Stimulated activated CD8-positive, alpha-beta memory T cell treated with anti-CD3 and anti-CD28 coated beads, Interleukin-7, amount 100 ng/mL, for 24 hours (primary cell): ENCODE data around the gene SCNN1A.

Source experiments
- DNase-seq: peaks from one replicate; pipeline ENCODE4 v3.0.0-alpha.2; 2020; ENCODE audit warnings: low read depth

Gene SCNN1A

DNA sequence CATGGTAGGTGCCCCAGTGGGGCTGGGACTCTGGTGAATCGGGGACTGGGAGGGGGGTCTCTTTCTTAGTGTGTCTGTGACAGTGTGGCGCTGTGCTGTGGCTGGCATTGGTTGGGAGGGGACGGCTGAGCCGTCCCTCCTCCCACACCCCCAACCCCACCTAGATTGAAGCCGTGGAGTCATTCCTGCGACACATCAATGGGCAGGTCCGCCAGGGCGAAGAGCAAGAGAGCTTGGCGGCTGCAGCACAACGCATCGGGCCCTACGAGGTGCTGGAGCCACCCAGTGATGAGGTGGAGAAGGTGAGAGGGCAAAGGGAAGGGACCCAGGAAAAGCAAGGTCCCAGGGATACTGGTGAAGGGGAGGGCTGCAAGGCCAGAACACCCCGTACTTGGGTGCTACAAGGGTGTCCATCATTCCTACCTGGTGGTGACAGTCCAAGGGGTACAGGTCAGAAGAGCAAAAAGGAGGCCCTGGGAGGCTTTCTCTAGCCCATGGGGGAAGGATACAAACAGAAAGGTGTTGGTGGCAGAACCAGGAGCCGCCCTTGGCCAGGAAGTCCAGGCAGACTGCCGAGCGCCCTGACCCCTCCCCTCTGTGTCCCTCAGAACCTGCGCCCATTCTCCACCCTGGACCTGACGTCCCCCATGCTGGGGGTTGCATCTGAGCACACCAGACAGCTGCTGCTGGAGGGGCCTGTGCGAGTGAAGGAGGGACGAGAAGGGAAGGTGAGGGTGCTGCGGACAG lies 57.5 kb downstream of the SCNN1A start:
- no peak for DNase-seq

DNA sequence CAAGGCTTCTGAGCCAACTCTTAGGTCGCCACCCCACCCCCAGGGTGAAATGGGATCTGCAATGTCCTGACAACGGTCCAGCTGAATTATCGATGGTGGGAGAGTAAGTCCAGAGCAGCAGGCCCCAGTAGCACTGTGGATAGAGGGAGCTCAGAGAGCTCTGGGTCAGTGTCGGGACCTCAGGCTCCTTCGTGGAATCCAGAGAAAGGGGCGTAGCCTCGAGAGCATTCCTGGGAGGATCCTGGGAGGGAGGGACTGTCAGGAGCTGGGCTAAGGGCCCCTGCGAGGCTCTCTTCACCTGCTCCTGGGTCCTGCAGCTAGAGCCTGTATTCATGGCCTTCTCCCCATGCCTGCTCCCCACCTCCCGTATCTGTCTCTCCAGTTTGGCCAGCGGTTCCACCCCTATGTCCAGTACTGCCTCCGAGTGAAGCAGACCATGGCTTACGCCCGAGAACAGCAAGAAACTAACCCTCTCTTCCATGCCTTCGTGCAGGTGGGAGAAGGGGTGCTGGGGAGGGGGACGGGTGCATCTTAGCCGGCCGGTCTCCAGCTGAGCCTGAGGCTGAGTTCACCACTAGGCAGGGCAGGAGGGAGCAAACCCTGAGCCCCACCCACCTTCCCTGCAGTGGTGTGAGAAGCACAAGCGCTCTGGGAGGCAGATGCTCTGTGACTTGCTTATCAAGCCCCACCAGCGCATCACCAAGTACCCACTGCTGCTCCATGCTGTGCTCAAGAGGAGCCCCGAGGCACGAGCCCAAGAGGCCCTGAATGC lies 58.3 kb downstream of the SCNN1A start:
- DNase-seq, result no peak

DNA sequence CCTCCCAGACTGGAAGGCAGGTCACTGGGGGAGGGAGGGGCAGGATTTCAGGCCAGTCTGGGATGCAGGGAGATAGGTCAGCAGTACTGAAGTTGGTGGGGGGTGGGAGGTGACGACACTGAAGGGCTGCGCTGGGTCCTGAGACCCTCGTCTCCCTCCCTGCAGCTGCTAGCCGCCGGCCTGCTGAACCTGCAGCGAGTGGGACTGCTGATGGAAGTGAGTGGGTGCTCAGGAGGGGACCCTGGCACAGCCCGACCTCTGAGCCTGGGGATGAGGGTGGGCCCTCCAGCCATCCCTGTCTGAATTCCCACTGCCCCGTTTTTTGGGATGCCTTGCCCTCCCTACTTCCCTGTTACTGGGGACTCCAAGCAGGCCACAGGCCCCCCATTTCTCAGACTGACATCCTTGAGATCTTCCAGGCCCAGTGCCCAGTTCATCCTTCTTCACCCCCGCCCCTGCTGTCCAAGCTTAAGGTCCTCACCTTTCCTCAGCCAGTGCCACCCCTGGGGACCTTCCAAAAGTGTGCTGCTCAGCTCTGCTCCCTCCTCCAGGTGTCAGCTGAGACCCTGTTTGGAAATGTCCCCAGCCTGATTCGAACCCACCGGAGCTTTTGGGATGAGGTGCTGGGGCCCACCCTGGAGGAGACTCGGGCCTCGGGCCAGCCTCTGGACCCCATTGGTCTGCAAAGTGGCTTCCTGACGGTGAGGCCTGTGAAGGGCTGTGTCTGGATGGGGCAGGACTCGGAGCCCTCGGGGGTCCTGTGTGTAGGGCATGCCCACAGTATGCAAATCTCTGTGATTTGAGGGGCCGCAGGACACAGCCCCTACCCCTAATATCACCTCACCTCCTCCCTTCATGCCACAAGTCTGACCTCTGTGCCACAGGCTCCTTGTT lies 59.4 kb downstream of the SCNN1A start:
- DNase-seq, result no peak

DNA sequence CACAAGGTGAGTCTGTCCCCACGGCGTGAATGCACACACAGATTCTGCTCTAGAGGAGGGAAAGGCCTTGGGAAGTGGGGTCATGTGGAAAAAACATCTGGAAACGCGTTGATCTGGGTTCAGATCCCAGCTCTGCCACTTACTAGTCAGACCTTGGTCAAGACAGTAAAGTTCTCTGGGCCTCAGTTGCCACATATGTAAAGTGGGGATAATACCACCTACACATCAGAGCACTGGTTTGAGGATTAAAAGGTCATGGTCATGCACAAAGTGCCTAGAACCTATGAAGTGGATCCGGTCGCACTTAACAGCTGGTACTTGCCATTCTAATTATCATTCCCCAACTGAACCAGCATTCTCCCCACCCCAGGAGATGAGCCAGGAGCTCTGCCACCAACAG lies 60.2 kb downstream of the SCNN1A start:
- DNase-seq, result no peak

DNA sequence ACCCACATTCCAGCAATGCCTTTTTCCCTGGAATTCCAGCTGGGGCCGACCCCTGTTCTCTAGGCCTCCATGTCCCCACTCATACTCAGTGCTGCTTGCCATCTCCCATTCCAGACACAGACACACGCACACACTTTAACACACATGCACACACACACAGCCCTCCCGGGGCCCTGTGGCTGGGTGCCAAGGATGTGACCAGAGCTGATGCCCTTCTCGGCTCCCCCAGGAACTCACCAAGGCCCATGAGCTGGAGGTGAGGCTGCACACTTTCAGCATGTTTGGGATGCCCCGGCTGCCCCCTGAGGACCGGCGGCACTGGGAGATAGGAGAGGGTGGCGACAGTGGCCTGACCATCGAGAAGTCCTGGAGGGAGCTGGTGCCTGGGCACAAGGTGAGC lies 60.6 kb downstream of the SCNN1A start:
- no peak for DNase-seq

DNA sequence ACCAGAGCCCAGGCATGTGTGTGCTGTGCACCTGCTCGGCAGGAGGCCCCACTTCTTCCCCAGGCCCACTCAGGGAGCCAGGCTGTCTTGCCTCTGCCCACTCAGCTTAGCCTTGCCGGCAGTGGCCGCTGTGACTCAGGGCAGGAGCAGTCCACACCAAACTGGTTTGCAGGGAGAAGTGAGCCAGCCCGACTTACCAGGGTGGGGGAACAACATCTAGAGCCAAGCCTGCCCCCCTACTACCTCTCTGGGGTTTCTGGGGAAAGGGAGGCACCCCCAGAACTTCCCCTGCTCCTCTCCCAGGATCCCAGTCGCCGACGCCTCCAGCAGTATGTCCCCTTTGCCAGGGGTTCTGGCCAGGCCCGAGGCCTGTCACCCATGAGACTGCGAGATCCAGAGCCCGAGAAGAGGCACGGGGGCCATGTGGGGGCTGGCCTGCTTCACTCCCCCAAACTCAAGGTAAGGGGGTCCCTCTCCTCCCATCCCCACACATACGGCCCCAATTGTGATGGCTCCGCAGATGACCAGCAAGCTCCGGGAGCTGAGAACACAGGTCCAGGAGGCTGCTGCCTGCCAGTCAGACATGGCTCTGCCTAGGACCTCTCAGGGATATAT lies 61.9 kb downstream of the SCNN1A start:
- DNase-seq, result no peak

DNA sequence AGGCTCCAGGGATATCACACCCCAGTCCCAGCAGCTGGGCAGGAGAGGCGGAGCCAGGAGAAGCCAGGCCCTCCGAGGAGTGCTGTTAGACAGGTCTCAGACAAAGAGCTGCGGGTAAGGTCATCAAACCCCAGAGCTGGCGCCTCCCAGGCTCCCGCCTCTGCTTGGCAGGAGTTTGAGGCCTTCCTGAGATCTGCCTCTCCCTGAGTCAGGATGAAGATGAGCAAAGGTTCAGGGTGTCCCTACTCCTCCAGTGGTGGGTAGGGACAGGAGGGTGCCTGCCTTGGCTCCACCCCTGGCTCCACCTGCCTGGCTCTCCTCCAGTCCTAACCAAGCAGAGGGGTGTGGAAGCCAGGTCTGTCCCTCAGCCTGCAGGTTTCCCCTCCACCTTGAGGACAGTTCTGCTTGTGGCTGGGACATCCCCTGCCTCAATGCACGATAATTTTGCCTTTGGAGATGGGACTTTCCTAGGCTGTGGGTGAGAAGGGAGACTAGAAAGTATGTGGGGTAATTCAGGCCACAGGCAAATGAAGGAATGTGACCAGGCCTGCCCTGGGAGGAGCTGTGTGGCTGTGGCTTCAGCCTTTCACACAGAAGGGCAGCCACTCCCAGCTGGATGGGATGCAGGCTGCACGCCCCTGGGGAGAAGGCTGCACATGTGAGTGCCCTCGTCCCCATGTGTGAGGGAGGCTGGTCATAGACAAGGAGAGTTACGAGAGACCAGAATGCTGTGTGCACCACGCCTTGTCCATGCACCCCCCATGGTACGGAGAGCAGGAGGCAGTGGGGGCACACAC lies 62.6 kb downstream of the SCNN1A start:
- DNase-seq, result no peak

DNA sequence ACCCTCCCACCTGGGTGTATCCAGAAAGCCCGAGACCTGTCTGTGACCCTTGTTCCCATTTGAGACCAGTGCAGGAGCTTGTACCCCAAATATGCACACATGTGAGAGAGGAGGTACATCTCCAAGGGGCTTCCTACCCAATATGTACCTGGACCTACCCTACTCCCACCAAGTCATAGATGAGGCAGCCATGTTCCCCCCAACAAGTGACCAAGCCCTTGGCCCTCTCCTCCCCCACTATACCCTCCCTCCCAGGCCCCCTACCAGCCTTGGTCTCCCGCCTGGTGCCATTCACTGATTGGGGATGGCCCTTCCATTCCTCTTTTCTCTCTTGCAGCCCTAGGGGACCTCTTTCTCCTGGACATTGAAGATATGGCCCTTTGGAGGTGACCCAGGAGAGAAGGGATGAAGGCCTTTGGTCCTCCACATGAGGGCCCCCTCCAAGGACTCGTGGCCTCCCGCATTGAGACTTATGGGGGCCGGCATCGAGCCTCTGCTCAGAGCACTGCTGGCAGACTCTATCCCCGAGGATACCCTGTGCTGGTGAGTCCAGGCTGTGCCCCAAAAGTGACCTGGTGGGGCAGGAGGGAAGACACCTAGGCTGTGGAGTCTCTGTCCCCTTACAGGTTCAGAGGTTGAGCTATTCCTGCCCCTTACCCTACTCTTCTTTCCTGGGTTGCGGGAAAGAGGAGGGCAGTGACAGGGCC lies 63.4 kb downstream of the SCNN1A start:
- DNase-seq, result no peak

DNA sequence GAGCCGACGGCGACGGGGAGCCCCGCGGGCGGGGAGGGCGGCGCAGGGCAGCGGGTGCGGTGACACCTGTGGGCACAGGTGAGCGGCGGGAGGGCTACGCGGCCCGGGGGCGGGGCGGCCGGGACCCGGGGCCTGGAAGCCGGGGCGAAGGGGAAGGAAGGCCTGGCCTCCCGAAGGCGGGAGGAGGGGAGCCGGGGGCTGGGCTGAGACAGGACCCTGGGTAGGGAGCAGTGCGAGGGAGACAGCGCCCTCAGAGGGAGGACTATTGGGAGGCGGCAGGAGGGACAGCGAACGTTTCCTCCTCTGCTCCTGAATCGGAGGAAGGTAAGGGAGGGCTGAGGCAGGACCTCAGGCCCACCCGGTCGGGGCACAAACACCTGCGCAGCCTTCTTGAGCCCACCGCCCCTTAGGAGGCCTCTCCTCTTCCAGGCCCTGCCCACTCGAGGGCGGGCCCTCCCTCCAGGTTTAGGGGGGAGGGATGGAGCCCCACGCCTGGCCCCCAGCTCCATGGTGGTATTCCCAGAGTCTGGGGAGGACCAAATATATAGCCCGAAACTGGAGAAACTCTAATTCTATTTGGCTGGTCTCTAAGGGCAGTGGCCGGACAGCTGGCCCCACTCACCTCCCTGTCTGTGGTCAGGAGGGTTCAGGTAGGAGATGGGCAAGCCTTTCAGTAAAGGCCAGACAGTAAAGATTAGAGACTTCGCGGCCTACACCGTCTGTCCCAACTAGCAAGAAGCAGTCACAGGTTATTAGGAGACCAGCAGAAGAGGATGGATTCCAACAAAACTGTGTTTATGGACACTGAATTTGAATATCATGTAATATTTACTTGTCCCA lies 64.4 kb downstream of the SCNN1A start:
- no peak for DNase-seq

DNA sequence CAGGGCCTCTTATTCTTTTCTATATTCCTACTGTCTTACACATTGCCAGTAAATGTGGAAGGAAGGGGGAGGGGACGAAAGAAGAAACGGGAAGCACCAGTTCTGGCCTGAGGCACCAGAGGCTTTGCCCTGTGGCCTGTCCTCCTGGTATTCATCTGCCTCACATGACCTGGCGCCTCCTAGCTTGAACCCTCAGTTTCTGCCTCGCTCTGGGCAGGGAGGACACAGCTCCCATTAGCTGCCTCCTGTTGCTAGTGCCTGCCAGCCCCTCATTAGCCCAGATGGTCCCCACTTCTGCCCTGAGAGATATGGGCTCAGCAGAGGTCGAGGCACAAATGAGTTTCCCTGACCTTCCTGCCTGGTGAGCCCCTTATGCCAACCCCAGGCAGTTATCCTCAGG lies 67.8 kb downstream of the SCNN1A start:
- DNase-seq, result no peak

DNA sequence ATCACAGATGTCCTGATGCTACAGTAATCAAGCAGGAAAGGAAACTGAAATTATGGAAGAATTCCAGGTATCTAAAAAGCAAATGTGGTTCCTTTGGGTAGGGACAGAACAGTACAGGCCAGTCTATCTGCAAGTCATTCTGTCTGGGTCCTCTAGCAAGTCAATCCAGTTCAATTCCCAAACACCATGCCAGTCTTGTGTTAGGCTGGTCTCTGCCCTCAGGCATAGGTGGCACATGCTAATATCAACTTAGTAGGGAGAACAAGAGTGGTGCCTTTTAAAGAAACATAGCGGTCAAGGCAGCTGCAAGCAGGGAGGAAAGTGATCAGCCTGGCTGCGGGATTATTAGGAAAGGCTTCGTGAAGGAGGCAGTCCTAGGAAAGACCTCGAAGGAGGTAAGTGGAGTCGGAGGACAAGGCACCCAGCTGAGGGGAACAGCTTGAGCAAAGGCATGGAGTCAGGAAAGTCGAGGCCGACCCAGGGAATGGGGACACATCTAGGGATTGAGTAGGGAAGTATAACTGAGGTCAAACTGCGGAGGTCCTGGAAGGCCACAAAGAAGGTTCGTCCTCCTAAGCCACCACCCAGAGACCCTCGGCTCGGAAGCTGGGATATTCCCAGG lies 68.7 kb downstream of the SCNN1A start:
- no peak for DNase-seq

DNA sequence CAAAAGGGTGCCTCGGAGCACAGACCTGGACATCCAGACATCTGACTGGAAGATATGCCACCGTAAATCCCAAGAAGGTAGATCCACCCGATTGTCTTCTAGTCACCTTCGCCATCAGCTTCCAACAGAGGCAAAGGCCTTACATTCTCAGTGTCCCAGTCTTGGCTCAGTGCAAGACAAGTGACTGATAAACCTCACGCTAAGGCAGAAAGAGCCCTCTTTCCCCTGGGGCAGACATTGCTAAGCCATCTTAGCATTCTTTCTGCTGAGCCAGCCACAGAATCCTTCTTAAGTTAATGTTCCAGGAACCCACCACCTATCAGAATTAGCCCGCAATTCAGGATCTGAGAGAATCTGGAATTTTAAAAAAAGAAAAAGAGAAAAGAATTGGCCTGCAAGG lies 69.2 kb downstream of the SCNN1A start:
- DNase-seq, result no peak

DNA sequence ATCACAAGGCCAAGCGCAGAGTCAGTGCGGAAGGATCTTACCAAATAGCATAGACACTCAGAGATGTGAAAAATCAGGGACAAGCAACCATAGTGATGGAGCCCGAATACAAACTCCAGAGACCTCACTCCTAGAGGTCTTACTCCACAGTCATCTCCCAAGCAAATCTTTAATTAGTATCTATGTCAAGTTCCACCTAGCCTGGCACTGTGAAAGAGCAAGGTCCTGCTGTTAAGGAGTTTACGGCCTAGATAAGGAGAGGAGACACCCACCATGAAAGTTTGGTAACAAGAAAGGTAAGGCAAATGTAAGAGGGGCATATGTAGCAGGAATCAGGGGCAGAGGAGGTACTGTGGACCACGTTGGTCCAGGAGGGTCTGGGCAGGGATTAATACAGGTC lies 72.3 kb downstream of the SCNN1A start:
- no peak for DNase-seq

DNA sequence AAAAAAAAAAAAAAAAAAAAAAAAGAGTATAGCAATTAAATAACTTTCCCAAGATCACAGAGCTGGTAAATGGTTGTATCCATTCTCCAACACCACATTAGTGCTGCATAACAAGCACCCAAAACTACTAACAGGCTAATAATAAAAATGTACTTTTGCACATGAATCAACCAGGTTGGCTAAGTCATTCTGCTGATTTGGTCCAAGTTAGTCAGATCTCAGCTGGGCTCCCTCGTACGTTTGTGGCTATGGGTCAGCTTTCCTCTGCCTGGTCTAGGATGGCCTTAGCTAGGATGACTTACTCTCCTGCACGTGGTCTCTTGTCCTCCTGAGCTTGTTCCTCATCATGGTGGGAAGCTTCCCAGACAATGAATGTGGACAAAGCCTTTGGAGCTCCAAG lies 72.7 kb downstream of the SCNN1A start:
- DNase-seq, result no peak

DNA sequence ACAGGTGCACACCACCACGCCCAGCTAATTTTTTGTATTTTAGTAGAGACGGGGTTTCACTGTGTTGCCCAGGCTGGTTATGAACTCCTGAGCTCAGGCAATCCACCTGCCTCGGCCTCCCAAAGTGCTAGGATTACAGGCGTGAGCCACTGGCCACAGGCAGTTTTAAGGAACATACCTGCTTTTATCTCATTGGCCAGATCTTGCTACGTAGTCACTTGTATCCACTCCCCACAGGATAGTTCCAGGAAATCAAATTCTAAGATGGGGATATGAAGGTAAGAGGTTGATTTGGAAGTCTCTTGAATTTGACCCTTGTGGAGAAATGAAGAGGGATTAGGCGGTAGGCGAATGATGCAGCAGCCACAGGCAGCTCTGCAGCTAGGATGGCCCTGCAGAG lies 73.6 kb downstream of the SCNN1A start:
- DNase-seq, result no peak

DNA sequence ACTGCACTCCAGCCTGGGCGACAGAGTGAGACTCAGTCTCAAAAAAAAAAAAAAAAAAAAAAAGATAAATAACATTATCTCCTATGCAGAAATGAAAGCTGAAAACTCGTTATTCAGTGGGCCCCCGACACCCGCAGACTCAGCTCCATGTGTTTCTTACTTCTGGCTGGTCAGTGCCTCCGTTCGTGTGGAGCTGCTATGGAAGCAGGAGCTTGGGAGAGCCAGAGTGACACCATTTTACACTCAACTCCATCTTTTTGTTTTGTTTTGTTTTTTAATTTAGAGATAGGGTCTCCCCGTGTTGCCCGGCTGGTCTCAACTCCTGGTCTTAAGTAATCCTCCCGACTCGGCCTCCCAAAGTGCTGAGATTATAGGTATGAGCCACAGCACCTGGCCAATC lies 78.2 kb downstream of the SCNN1A start:
- DNase-seq, result no peak
